Measurements from ENCODE around the gene TBL1XR1.

GRCh38 chr3:177089110-177089509 lies 108.2 kb downstream of the TBL1XR1 start:
- no peak for TF ChIP-seq POLR2A (IDR thresholded peaks at IDR 0.05)
- no peak for TF ChIP-seq CTCF (IDR thresholded peaks at IDR 0.05)
